ENCODE data around the gene RPS6KA4. TPM values are rescaled to one million over a fixed set of nuclear protein-coding genes. Genes with fewer than 3 reads are reported as not detected.

RPS6KA4 gene
- total and polyA plus RNA-seq, 10 donors, result 18.8 to 47.5 (median 37.7) TPM

- intact Hi-C loops (cut with DNase I; ENCODE audit: low total_unique reads), result no loop called here
- H3K36me3 ChIP-seq, result peaks cover 0 to 96% (median 43%) of the 10 kb centered on the region in 6 donors
- no peak for DNase-seq
Measured at GRCh38 chr11:64348383-64349024, 10.5 kb upstream of the RPS6KA4 start.

GRCh38 chr11:64349025-64349387, 10.0 kb upstream of the RPS6KA4 start:
- H3K9me3 ChIP-seq, result no peaks in the 10 kb centered on the region
- H3K27ac ChIP-seq, result no peak overlapping the region
- peaks cover 0 to 72% (median 11%) of the 10 kb centered on the region in 6 donors for H3K4me1 ChIP-seq
- TF ChIP-seq POLR2A (IDR thresholded peaks at IDR 0.05) (no peak), CTCF (IDR thresholded peaks at IDR 0.05 in 8 of 11, conservative IDR thresholded peaks at IDR 0.05 in 3 of 11) (no peak), POLR2AphosphoS5 (IDR thresholded peaks at IDR 0.05) (no peak)
- DNase-seq, result no peak
- intact Hi-C loops (cut with DNase I; ENCODE audit: low total_unique reads), result no loop called here
- H3K4me3 ChIP-seq, result no peak overlapping the region
- WGBS, 5 donors, result 70 to 84% (median 81%) methylated on average over 7 of the region's 7 CpGs
- peaks cover 0 to 96% (median 41%) of the 10 kb centered on the region in 6 donors for H3K36me3 ChIP-seq
- H3K27me3 ChIP-seq (replicated peaks in 1 of 7), result no peaks in the 10 kb centered on the region

More at GRCh38 chr11:64348383-64349024, 10.5 kb upstream of the RPS6KA4 start:
- Histone ChIP-seq H3K4me3 (no peak overlapping the region), H3K27ac (no peak overlapping the region), H3K9me3 (no peaks in the 10 kb centered on the region), H3K27me3 (replicated peaks in 1 of 7) (no peaks in the 10 kb centered on the region), H3K4me1 (peaks cover 0 to 72% (median 10%) of the 10 kb centered on the region in 6 donors)
- WGBS, 5 donors, result 51 to 81% (median 73%) methylated on average over 10 to 14 of the region's 14 CpGs
- no peak for TF ChIP-seq POLR2A (IDR thresholded peaks at IDR 0.05)
- TF ChIP-seq POLR2AphosphoS5 (IDR thresholded peaks at IDR 0.05), result no peak
- TF ChIP-seq CTCF (IDR thresholded peaks at IDR 0.05 in 8 of 11, conservative IDR thresholded peaks at IDR 0.05 in 3 of 11), result no peak

DNA sequence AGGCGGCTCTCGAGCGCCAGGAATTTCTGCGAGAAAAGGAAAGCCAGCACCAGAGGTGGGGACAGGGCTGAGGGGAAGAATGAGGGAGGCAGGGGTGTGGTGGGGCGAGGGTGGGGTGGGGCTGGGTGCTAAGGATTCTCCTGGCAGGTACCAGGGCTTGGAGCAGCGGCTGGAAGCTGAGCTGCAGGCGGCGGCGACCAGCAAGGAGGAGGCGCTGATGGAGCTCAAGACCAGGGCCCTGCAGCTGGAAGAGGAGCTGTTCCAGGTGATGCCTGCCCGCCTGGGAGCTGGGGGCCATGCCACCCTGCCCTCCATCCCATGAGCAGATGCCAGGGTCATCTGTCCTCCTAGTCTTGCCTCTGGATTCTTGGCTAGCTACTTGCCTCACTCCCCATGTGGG, 9.6 kb upstream of the RPS6KA4 start:
- peaks cover 0 to 96% (median 37%) of the 10 kb centered on the region in 6 donors for H3K36me3 ChIP-seq
- no peaks in the 10 kb centered on the region for H3K9me3 ChIP-seq
- H3K4me1 ChIP-seq, result peaks cover 0 to 73% (median 15%) of the 10 kb centered on the region in 6 donors
- no peak overlapping the region for H3K27ac ChIP-seq
- no peak overlapping the region for H3K4me3 ChIP-seq
- 88 to 96% (median 95%) methylated on average over 11 of the region's 11 CpGs for WGBS, 5 donors
- DNase-seq, result no peak
- TF ChIP-seq POLR2A (IDR thresholded peaks at IDR 0.05), result no peak
- no peak for TF ChIP-seq CTCF (IDR thresholded peaks at IDR 0.05 in 8 of 11, conservative IDR thresholded peaks at IDR 0.05 in 3 of 11)
- peak in 1 of 3 donors; percentile 13 for TF ChIP-seq POLR2AphosphoS5 (IDR thresholded peaks at IDR 0.05)
- intact Hi-C loops (cut with DNase I; ENCODE audit: low total_unique reads), result no loop called here
- H3K27me3 ChIP-seq (replicated peaks in 1 of 7), result no peaks in the 10 kb centered on the region

DNA sequence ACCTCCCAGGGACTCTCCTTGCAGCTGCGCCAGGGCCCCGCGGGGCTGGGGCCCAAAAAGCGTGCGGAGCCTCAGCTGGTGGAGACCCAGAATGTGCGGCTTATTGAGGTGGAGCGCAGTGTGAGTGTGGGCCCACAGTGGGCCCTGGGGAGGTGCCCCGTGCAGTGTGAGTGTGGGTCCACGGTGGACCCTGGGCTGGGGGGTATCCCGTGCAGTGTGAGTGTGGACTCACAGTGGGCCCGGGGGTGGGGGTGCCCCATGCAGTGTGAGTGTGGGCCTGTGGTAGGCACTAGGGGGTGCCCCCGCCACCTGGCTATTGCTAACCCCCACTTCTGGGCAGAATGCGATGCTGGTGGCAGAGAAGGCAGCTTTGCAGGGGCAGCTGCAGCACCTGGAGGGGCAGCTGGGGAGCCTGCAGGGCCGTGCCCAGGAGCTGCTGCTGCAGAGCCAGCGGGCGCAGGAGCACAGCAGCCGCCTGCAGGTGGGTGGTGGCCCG, 7.8 kb upstream of the RPS6KA4 start:
- H3K4me1 ChIP-seq, result peaks cover 3 to 74% (median 25%) of the 10 kb centered on the region in 6 donors
- peaks cover 0 to 91% (median 28%) of the 10 kb centered on the region in 6 donors for H3K36me3 ChIP-seq
- no peak overlapping the region for H3K27ac ChIP-seq
- H3K4me3 ChIP-seq, result no peak overlapping the region
- WGBS, 5 donors, result 88 to 89% (median 89%) methylated on average over 16 to 18 of the region's 18 CpGs
- no peak for DNase-seq
- H3K27me3 ChIP-seq (replicated peaks in 1 of 7), result no peaks in the 10 kb centered on the region
- H3K9me3 ChIP-seq, result no peaks in the 10 kb centered on the region
- intact Hi-C loops (cut with DNase I; ENCODE audit: low total_unique reads), result no loop called here
- TF ChIP-seq POLR2AphosphoS5 (IDR thresholded peaks at IDR 0.05) (peak in 1 of 3 donors; percentile 46), CTCF (IDR thresholded peaks at IDR 0.05 in 8 of 11, conservative IDR thresholded peaks at IDR 0.05 in 3 of 11) (no peak), POLR2A (IDR thresholded peaks at IDR 0.05) (no peak)
